Measurements from ENCODE around the gene TANC1.

Gene TANC1

DNA sequence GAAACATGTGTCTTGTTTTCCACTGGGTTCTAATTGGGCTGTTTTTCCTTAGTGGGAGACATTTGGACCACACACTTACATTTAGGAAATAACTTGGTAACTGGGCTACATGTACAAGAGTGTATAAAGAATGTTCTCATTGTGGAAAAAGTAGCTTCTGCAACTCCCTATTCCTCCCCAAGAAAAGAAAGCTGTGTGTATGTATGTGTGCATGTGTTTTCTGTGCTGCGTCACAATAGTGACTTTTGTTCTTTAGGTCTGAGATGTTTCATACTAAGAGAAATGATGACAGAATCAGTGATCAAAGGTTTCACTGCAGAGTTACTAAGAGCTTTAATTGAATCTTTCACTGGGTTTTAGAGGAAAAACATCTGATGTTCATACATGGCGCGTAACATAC is 82.7 kb downstream of the TANC1 start:
- no peak for DNase-seq (ENCODE audit: low spot score)
- TF ChIP-seq CTCF (IDR thresholded peaks at IDR 0.05; ENCODE audit: borderline replicate concordance, control extremely low read depth, extremely low read depth, insufficient read depth, missing control alignments): no peak
- in situ Hi-C loops (cut with MboI; ENCODE audit: low sequenced_read_pairs, unreplicated experiment): no loop called here

DNA sequence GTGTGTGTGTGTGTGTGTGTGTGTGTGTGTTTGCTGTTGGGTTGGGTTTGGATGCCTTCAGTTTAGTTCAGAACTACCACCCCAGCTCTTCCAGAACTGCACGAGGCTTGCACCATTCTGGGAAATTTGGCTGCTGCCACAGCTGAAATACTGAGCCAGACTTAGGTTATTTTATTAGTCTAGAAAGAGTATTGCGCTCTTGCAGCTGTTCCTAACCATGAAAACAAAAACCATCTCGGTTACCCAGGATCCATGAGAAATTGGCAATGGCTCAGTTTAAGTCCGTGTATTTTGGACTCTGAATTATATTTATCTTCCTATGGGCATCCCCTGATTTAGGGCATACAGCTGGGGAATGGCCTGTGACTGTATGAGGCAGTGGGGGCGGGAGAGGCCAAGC is 83.2 kb downstream of the TANC1 start:
- in situ Hi-C loops (cut with MboI; ENCODE audit: low sequenced_read_pairs, unreplicated experiment): no loop called here
- no peak for TF ChIP-seq CTCF (IDR thresholded peaks at IDR 0.05; ENCODE audit: borderline replicate concordance, control extremely low read depth, extremely low read depth, insufficient read depth, missing control alignments)
- no peak for DNase-seq (ENCODE audit: low spot score)

GRCh38 chr2:159052157-159052601 is 83.7 kb downstream of the TANC1 start:
- no peak for TF ChIP-seq CTCF (IDR thresholded peaks at IDR 0.05; ENCODE audit: borderline replicate concordance, control extremely low read depth, extremely low read depth, insufficient read depth, missing control alignments)
- in situ Hi-C loops (cut with MboI; ENCODE audit: low sequenced_read_pairs, unreplicated experiment): no loop called here
- DNase-seq (ENCODE audit: low spot score): no peak

DNA sequence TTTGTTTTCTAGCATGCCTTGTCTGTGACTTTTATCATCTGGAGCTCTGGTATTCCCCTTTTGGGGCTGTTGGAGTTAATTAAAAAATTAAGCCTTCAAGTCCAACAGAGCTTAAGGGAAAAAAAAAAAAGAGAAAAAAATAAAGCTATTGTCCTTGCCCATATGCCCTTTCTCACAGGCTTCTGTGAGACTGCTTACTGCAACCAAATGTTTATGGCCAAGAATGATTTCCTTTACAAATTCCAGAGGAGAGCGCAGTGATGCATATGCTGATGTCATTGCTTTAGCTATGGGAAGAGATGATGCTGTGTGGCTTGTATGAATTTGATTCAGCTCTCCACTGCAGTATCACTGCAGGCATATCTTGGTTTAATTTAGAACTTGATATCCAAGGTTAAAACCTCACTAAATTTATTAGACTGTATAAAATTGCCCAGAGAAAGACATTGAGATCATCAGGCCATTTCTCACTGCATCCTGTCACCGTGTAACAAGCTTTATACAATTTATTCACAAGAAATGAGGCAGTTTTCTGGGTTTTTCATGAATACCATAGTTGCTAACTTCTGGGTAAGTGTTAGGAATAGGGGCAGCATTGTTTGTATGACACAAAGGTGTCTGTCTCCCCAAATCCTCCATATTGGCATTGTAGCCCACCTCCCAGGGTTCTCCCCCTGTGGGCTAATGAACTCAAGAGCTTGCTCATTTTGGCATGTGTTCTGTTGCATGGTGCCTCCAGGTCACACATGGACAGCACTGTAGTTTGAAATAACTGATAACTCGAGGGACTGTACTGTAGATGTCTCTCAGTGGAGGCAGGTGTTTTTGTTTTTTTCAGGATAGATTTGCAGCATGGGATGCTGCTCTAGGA is 85.0 kb downstream of the TANC1 start:
- DNase-seq (ENCODE audit: low spot score): no peak
- in situ Hi-C loops (cut with MboI; ENCODE audit: low sequenced_read_pairs, unreplicated experiment): no loop called here
- TF ChIP-seq CTCF (IDR thresholded peaks at IDR 0.05; ENCODE audit: borderline replicate concordance, control extremely low read depth, extremely low read depth, insufficient read depth, missing control alignments): no peak

DNA sequence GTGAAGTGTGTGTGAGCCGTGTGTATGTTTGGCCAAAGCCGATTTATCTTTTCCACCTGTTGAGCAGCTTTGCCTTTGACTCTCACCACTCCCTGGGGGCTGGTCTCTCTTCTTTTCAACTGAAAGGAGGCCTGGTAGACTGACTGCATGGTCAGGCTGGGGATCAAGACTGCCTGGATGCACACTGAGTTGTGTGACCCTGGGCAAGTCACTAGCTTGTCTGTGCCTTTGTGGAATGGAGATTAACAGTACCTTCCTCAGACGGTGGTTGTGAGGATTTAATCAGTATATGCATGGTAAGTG is 85.5 kb downstream of the TANC1 start:
- DNase-seq (ENCODE audit: low spot score): no peak
- in situ Hi-C loops (cut with MboI; ENCODE audit: low sequenced_read_pairs, unreplicated experiment): no loop called here
- no peak for TF ChIP-seq CTCF (IDR thresholded peaks at IDR 0.05; ENCODE audit: borderline replicate concordance, control extremely low read depth, extremely low read depth, insufficient read depth, missing control alignments)

DNA sequence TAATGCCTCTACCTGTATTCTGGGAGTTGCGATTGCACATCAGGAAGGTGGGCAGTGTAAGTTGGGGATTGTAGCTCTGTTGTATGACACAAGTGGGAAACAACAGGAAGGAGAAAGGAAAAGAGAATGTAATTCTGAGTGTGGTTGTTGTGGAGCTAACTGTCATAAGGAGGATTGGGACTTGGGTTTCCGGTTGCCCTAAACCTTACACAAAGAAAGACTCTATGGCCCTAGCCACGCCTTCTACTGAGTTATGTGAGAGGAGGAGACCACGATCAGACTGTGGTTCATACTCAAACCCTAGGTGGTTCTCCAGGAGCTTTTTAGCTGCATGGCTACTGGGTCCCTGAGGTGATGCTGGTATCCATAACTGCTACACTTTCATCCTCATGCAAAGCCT is 86.5 kb downstream of the TANC1 start:
- DNase-seq (ENCODE audit: low spot score): no peak
- no peak for TF ChIP-seq CTCF (IDR thresholded peaks at IDR 0.05; ENCODE audit: borderline replicate concordance, control extremely low read depth, extremely low read depth, insufficient read depth, missing control alignments)
- in situ Hi-C loops (cut with MboI; ENCODE audit: low sequenced_read_pairs, unreplicated experiment): no loop called here

All from GM13976 (cell line).